ENCODE results near the gene ACLY. TPM values are rescaled to one million over a fixed set of nuclear protein-coding genes. Genes with fewer than 3 reads are reported as not detected.

The ACLY gene
- total RNA-seq, 1 experiment from 2014 or later: 184 TPM

- Histone ChIP-seq H4K20me1 (ENCODE audit: insufficient read depth) (no peaks in the 10 kb centered on the region), H3F3A (ENCODE audit: insufficient read depth, low read depth) (peaks cover 28% of the 10 kb centered on the region), H3K36me3 (ENCODE audit: low read depth) (no peaks in the 10 kb centered on the region), H3K4me3 (peak overlapping the region; percentile 78), H3K27ac (peak overlapping the region; percentile 93), H2AFZ (peak overlapping the region; percentile 93), H3K9me3 (ENCODE audit: insufficient read depth, low read depth) (no peaks in the 10 kb centered on the region), H3K4me2 (peak overlapping the region; percentile 99), H3K27me3 (ENCODE audit: insufficient read depth, low read depth) (no peaks in the 10 kb centered on the region), H3K9me2 (ENCODE audit: insufficient read depth) (no peaks in the 10 kb centered on the region), H3K4me1 (replicated peaks; ENCODE audit: insufficient read depth) (peaks cover 11% of the 10 kb centered on the region), H3K79me2 (ENCODE audit: low read depth) (peaks cover 12% of the 10 kb centered on the region)
- intact Hi-C loops (cut with micrococcal nuclease; ENCODE audit: unreplicated experiment): loop anchor here (2.0 to 5.0 kb wide), 2 partner anchors 59 to 551 kb away; no protein-coding TSS in a partner anchor
- ChIA-PET CTCF (interaction anchor here (1.0 to 1.6 kb wide), 2 partner anchors 52 to 54 kb away, joined by 4 to 7 read pairs; partner anchors contain the start of genes DNAJC7 and NKIRAS2), POLR2A (ENCODE audit: unreplicated experiment) (interaction anchor here (0.6 to 1.0 kb wide), 5 partner anchors 44 to 1396 kb away, joined by 3 to 35 read pairs (median 4); partner anchors contain the start of genes DHX58 and DNAJC7)
- TSS peak; percentile 64 for BruUV-seq (replicated peaks)
- DNase-seq: peak; percentile 91 to 95
- no peak for TF ChIP-seq EZH2 (IDR thresholded peaks at IDR 0.05; ENCODE audit: low read depth)
- TF ChIP-seq CTCF (conservative IDR thresholded peaks at IDR 0.05): no peak
Measured at GRCh38 chr17:41965694-41966462, 47.1 kb upstream of the ACLY start.

- peak; percentile 54 to 60 for DNase-seq
- POLR2A ChIA-PET (ENCODE audit: unreplicated experiment): no interaction called here
- no peak overlapping the region for H3K4me2 ChIP-seq
Measured at GRCh38 chr17:41962768-41963434, 44.1 kb upstream of the ACLY start.

More at GRCh38 chr17:41962768-41963434, 44.1 kb upstream of the ACLY start:
- BruUV-seq (replicated peaks): no TSS peak
- Histone ChIP-seq H3F3A (ENCODE audit: insufficient read depth, low read depth) (peaks cover 18% of the 10 kb centered on the region), H3K9me3 (ENCODE audit: insufficient read depth, low read depth) (no peaks in the 10 kb centered on the region), H3K27me3 (ENCODE audit: insufficient read depth, low read depth) (no peaks in the 10 kb centered on the region), H3K36me3 (ENCODE audit: low read depth) (no peaks in the 10 kb centered on the region), H3K27ac (no peak overlapping the region), H3K9me2 (ENCODE audit: insufficient read depth) (no peaks in the 10 kb centered on the region), H2AFZ (no peak overlapping the region), H4K20me1 (ENCODE audit: insufficient read depth) (no peaks in the 10 kb centered on the region), H3K4me1 (replicated peaks; ENCODE audit: insufficient read depth) (peaks cover 11% of the 10 kb centered on the region), H3K4me3 (no peak overlapping the region), H3K79me2 (ENCODE audit: low read depth) (peaks cover 9% of the 10 kb centered on the region)
- CTCF ChIA-PET: interaction anchor here (0.6 to 1.1 kb wide), 5 partner anchors 43 to 238 kb away, joined by 3 to 5 read pairs (median 4); partner anchors contain the start of gene DHX58
- TF ChIP-seq CTCF (conservative IDR thresholded peaks at IDR 0.05): peak; percentile 96
- TF ChIP-seq EZH2 (IDR thresholded peaks at IDR 0.05; ENCODE audit: low read depth): no peak
- intact Hi-C loops (cut with micrococcal nuclease; ENCODE audit: unreplicated experiment): loop anchor here (1.0 kb wide), 2 partner anchors 138 to 153 kb away; no protein-coding TSS in a partner anchor

All from PC-9 (cell line).